ENCODE results near the gene TSPAN5. TPM values are rescaled to one million over a fixed set of nuclear protein-coding genes. Genes with fewer than 3 reads are reported as not detected.
A peak's percentile ranks its signal among the peaks of the same experiment; 100 is the strongest.
"Not testable (repeated sequence)": the region's sequence is repeated elsewhere in the genome, so short reads cannot be mapped to it uniquely, and the experiment has no call there.

The TSPAN5 gene
- total RNA-seq, 2 experiments from 2014 or later = 18.6 to 21.5 TPM

DNA sequence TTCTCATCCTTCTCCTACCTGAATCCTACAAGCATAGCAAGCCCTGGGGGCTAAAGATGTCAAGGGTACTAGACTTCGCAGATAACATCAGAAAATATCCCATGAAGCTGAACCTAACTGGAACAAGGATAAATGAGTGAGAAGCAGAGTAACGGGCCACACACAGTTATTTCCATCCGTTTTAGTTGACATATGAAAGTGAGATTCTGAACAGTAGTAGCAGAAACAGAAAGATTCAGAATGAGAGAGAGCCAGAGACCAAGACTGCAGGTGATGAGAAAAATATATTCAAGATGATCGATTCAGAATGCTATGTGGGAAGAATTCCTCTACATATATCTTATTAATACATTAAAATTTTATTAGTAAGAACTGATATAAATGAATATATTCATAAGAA lies 165.1 kb downstream of the TSPAN5 start:
- no peak overlapping the region for H3K4me3 Mint-ChIP-seq
- ChIA-PET POLR2A (no interaction called here), CTCF (interaction anchor here (1.2 kb wide), 1 partner anchor 25 kb away, joined by 3 read pairs; no protein-coding TSS in a partner anchor)
- DNase-seq (no peak), ATAC-seq (no peak)
- H3K36me3 Mint-ChIP-seq (ENCODE audit: low read depth) = peaks cover 6% of the 10 kb centered on the region
- no peak overlapping the region for H3K27ac Mint-ChIP-seq
- H3K27me3 Mint-ChIP-seq (ENCODE audit: low read depth) = no peaks in the 10 kb centered on the region
- no peaks in the 10 kb centered on the region for H3K9me3 Mint-ChIP-seq (ENCODE audit: insufficient read depth)
- H3K4me1 Mint-ChIP-seq (ENCODE audit: low read depth) = peaks cover 6% of the 10 kb centered on the region

- DNase-seq (no peak), ATAC-seq (no peak)
- ChIA-PET CTCF (interaction anchor here (0.7 kb wide), 1 partner anchor 13 kb away, joined by 3 read pairs; no protein-coding TSS in a partner anchor), POLR2A (no interaction called here)
- Mint-ChIP-seq H3K27ac (no peak overlapping the region), H3K36me3 (ENCODE audit: low read depth) (peaks cover 4% of the 10 kb centered on the region), H3K9me3 (ENCODE audit: insufficient read depth) (no peaks in the 10 kb centered on the region), H3K4me3 (no peak overlapping the region), H3K27me3 (ENCODE audit: low read depth) (no peaks in the 10 kb centered on the region), H3K4me1 (ENCODE audit: low read depth) (no peaks in the 10 kb centered on the region)
Observed at GRCh38 chr4:98491899-98492559, 166.4 kb downstream of the TSPAN5 start.

DNA sequence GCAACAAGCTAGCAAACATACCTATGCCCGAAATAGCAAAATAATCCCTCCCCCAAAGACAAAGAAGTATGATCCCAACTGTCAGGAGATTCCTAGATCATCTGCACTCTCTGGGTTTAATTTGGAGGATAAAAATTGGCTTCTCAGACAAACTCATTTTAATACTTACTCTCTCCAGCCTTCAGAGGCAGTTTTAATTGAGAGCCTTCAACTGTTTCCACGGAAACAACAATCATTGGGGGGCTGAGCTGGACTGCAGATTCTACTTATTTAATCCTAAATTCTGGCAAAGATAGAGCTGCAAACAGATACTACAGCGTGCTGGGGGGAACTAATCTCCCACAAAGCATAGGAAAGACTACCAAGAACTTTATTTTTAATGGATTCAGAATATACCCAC lies 168.2 kb downstream of the TSPAN5 start:
- Mint-ChIP-seq H3K4me1 (ENCODE audit: low read depth) (peaks cover 12% of the 10 kb centered on the region), H3K27me3 (ENCODE audit: low read depth) (no peaks in the 10 kb centered on the region), H3K27ac (no peak overlapping the region), H3K4me3 (no peak overlapping the region), H3K9me3 (ENCODE audit: insufficient read depth) (no peaks in the 10 kb centered on the region), H3K36me3 (ENCODE audit: low read depth) (peaks cover 11% of the 10 kb centered on the region)
- POLR2A ChIA-PET = no interaction called here
- DNase-seq (no peak), ATAC-seq (no peak)
- CTCF ChIA-PET = interaction anchor here (1.0 to 1.8 kb wide), 2 partner anchors 23 to 566 kb away, joined by 3 to 4 read pairs; no protein-coding TSS in a partner anchor

DNA sequence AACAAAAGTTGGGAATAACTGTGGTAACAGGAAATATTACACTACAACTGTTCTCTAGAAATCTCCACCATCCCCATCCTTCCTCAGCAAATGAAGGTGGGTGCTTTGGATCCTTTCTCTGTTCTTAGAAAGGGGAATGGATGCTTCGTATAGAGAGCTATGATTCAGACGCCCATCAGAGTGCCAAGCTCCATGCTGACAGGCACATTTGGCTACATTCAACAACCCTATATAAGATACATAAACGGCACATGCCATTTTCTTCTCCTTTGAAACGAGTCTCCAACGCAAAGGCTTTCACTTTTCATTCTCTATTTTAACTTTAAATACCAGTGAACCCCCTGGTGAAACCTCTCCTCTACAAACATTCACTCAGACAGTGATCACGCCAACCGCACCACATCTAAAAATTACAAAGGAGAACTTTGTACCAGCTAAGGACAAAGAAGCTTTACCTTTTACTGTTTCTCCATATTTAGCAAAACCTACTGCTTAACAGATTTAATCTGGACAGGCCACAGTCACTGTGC lies 172.5 kb downstream of the TSPAN5 start:
- Mint-ChIP-seq H3K4me1 (ENCODE audit: low read depth) (peaks cover 28% of the 10 kb centered on the region), H3K9me3 (ENCODE audit: insufficient read depth) (no peaks in the 10 kb centered on the region), H3K27ac (no peak overlapping the region), H3K27me3 (ENCODE audit: low read depth) (no peaks in the 10 kb centered on the region), H3K36me3 (ENCODE audit: low read depth) (peaks cover 23% of the 10 kb centered on the region), H3K4me3 (no peak overlapping the region)
- CTCF ChIA-PET = interaction anchor here (1.6 to 2.2 kb wide), 2 partner anchors 11 to 18 kb away, joined by 4 to 14 read pairs; no protein-coding TSS in a partner anchor
- DNase-seq = no peak
- ATAC-seq = no peak
- POLR2A ChIA-PET = interaction anchor here (1.1 kb wide), 1 partner anchor 443 kb away, joined by 3 read pairs; the partner anchor contains the start of gene EIF4E

DNA sequence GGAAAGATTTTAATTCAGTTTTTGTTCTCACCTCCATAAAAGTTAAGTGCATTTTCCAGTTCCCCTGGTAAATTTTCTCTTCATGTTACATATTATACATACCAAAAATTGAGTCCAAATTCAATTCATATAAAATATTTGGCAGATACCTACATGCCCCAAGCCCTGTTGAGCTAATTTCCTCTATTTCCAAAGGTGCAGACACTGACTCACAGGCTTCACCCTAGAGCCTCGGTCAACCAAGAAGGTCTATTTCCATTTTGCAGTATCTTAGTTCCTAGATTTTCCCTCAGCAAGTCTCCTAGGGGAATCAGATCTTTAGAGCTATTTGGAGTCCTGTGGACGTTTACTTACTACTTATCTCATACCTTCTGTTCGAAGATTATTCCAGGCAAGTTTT lies 174.4 kb downstream of the TSPAN5 start:
- ChIA-PET POLR2A (interaction anchor here (2.7 kb wide), 1 partner anchor 445 kb away, joined by 9 read pairs; the partner anchor contains the start of gene EIF4E), CTCF (interaction anchor here (2.2 kb wide), 1 partner anchor 16 kb away, joined by 14 read pairs; no protein-coding TSS in a partner anchor)
- DNase-seq (no peak), ATAC-seq (no peak)
- Mint-ChIP-seq H3K27me3 (ENCODE audit: low read depth) (no peaks in the 10 kb centered on the region), H3K27ac (no peak overlapping the region), H3K36me3 (ENCODE audit: low read depth) (peaks cover 23% of the 10 kb centered on the region), H3K9me3 (ENCODE audit: insufficient read depth) (no peaks in the 10 kb centered on the region), H3K4me1 (ENCODE audit: low read depth) (peaks cover 34% of the 10 kb centered on the region), H3K4me3 (no peak overlapping the region)

- Mint-ChIP-seq H3K27me3 (ENCODE audit: low read depth) (no peaks in the 10 kb centered on the region), H3K36me3 (ENCODE audit: low read depth) (peaks cover 32% of the 10 kb centered on the region), H3K4me1 (ENCODE audit: low read depth) (peaks cover 34% of the 10 kb centered on the region), H3K27ac (peak overlapping the region; percentile 8), H3K9me3 (ENCODE audit: insufficient read depth) (no peaks in the 10 kb centered on the region), H3K4me3 (no peak overlapping the region)
- POLR2A ChIA-PET = interaction anchor here (2.7 kb wide), 1 partner anchor 445 kb away, joined by 9 read pairs; the partner anchor contains the start of gene EIF4E
- CTCF ChIA-PET = interaction anchor here (1.0 to 3.3 kb wide), 2 partner anchors 15 to 332 kb away, joined by 3 to 13 read pairs; no protein-coding TSS in a partner anchor
- ATAC-seq (no peak), DNase-seq (no peak)
Observed at GRCh38 chr4:98482847-98483806, 175.3 kb downstream of the TSPAN5 start.

DNA sequence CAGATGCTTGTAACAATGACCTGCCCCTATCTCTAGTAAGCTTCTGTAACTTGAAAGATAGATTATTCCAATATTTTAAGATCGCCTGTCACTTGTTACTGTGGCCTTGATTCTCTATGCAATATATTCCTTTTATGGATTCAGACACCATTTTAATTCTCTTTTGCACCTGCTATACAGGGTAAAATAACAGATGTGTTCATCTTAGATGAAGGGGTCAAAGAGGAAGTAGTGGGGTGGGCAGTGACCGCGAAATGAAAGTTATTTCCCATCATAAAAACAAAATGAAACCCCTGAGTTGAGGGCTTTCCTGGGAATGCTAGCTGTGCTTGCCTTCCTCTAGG lies 175.9 kb downstream of the TSPAN5 start:
- H3K27ac Mint-ChIP-seq = no peak overlapping the region
- no peak overlapping the region for H3K4me3 Mint-ChIP-seq
- ATAC-seq (no peak), DNase-seq (no peak)
- no peaks in the 10 kb centered on the region for H3K9me3 Mint-ChIP-seq (ENCODE audit: insufficient read depth)
- peaks cover 34% of the 10 kb centered on the region for H3K36me3 Mint-ChIP-seq (ENCODE audit: low read depth)
- peaks cover 34% of the 10 kb centered on the region for H3K4me1 Mint-ChIP-seq (ENCODE audit: low read depth)
- ChIA-PET POLR2A (interaction anchor here (2.7 kb wide), 1 partner anchor 446 kb away, joined by 9 read pairs; the partner anchor contains the start of gene EIF4E), CTCF (interaction anchor here (1.0 to 3.3 kb wide), 2 partner anchors 15 to 331 kb away, joined by 3 to 13 read pairs; no protein-coding TSS in a partner anchor)
- no peaks in the 10 kb centered on the region for H3K27me3 Mint-ChIP-seq (ENCODE audit: low read depth)

DNA sequence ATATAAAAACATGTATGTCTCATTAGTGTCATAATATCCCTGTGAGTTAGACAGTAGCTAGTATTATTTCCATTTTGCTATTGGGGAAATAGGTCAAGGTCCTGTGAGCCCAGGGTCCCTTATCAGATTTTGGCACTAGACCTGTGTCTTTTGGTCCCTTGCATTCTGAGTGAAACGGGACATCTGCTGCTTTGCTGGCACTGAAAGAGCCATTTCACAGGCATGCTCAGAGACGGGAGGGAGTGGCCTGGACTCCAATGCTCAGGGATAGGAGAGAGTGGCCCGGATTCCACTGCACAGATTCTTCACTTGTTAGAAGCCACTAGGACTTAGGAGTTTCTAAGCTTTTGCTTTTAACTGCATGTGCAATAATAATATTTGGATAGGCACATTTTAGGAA lies 177.2 kb downstream of the TSPAN5 start:
- Mint-ChIP-seq H3K36me3 (ENCODE audit: low read depth) (peaks cover 38% of the 10 kb centered on the region), H3K9me3 (ENCODE audit: insufficient read depth) (no peaks in the 10 kb centered on the region), H3K4me1 (ENCODE audit: low read depth) (peaks cover 28% of the 10 kb centered on the region), H3K27ac (no peak overlapping the region), H3K4me3 (no peak overlapping the region), H3K27me3 (ENCODE audit: low read depth) (no peaks in the 10 kb centered on the region)
- CTCF ChIA-PET = interaction anchor here (3.3 kb wide), 1 partner anchor 13 kb away, joined by 13 read pairs; no protein-coding TSS in a partner anchor
- POLR2A ChIA-PET = no interaction called here
- DNase-seq (no peak), ATAC-seq (no peak)

GRCh38 chr4:98480535-98480934 lies 177.9 kb downstream of the TSPAN5 start:
- CTCF ChIA-PET = interaction anchor here (3.3 kb wide), 1 partner anchor 13 kb away, joined by 13 read pairs; no protein-coding TSS in a partner anchor
- Mint-ChIP-seq H3K27ac (no peak overlapping the region), H3K36me3 (ENCODE audit: low read depth) (peaks cover 36% of the 10 kb centered on the region), H3K9me3 (ENCODE audit: insufficient read depth) (no peaks in the 10 kb centered on the region), H3K4me3 (no peak overlapping the region), H3K4me1 (ENCODE audit: low read depth) (peaks cover 22% of the 10 kb centered on the region), H3K27me3 (ENCODE audit: low read depth) (no peaks in the 10 kb centered on the region)
- DNase-seq (no peak), ATAC-seq (no peak)
- POLR2A ChIA-PET = no interaction called here

DNA sequence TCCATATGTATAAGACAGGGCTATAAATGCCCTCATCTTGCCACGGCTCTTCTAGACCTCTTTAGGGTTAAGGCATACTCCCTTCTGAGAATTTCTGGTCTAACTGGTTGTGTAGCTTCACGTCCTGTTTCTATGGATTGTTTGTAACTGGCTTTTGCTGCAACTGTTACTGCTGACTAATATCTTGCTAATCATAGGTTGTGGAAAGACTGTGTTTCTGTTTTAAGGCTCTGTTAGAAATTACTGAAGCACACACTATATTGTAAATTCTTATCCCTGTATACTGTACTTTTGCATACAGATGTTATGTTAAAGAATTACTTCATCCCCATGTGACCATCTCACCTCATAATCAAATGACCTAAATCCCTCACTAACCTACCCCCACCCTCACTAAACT lies 178.8 kb downstream of the TSPAN5 start:
- DNase-seq; ATAC-seq; POLR2A ChIA-PET; H3K4me3 Mint-ChIP-seq; H3K27ac Mint-ChIP-seq; H3K9me3 Mint-ChIP-seq (ENCODE audit: insufficient read depth); H3K27me3 Mint-ChIP-seq (ENCODE audit: low read depth): not testable (repeated sequence)
- Mint-ChIP-seq H3K36me3 (ENCODE audit: low read depth) (peaks cover 39% of the 10 kb centered on the region), H3K4me1 (ENCODE audit: low read depth) (peaks cover 22% of the 10 kb centered on the region)
- CTCF ChIA-PET = interaction anchor here (0.7 to 1.2 kb wide), 2 partner anchors 12 kb away, joined by 3 read pairs; no protein-coding TSS in a partner anchor

- DNase-seq (no peak), ATAC-seq (no peak)
- CTCF ChIA-PET = interaction anchor here (3.7 kb wide), 1 partner anchor 9 kb away, joined by 21 read pairs; no protein-coding TSS in a partner anchor
- Mint-ChIP-seq H3K27me3 (ENCODE audit: low read depth) (no peaks in the 10 kb centered on the region), H3K4me3 (no peak overlapping the region), H3K4me1 (ENCODE audit: low read depth) (peaks cover 12% of the 10 kb centered on the region), H3K36me3 (ENCODE audit: low read depth) (peaks cover 50% of the 10 kb centered on the region), H3K9me3 (ENCODE audit: insufficient read depth) (no peaks in the 10 kb centered on the region), H3K27ac (peak overlapping the region; percentile 18)
- POLR2A ChIA-PET = interaction anchor here (1.3 kb wide), 1 partner anchor 9 kb away, joined by 4 read pairs; no protein-coding TSS in a partner anchor
Observed at GRCh38 chr4:98476891-98477290, 181.5 kb downstream of the TSPAN5 start.
